NCI-H146 treated with DMSO at 0.1 percent for 48 hours (cell line): ENCODE results near the gene GRID1.

ENCODE experiments used
- DNase-seq: peaks from one replicate; lab custom pipeline; 2025; ENCODE audit not compliant: unreplicated experiment; lab: John Stamatoyannopoulos, UW

Gene GRID1

GRCh38 chr10:85612378-85612775 is 754.2 kb downstream of the GRID1 start:
- DNase-seq: no peak

- DNase-seq: no peak
These were observed 754.7 kb downstream of the GRID1 start for GRCh38 chr10:85611746-85612377.

DNA sequence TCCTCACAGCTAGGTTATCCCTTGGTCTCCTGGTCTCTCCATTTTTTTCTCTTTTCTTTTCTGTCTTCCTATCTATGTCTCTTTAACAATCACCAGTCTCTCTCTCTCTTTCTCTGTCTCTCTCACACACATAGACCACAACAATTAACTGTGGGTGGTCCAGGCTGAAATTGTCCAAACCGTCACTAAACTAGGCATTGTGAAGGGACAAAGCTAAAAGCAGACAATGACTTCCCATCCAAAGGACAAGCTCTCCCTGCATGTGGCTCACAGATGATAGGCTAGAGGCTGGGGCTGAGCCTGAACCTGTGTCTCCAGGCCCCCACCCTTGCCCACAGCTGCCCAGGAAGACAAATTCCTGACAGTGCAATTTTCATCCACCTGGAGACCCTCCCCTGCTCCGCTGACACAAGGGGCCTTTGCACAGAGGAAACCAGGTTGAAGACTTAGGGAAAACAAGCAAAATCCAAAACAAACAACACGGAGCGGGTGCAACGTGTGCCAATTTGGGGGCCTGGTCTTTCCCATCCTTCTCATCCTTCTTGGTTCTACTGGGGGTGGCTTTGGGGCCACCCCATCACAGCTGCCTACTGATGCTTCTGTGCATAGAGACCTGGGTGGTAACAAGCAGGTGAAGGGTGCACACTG is 755.4 kb downstream of the GRID1 start:
- no peak for DNase-seq

- no peak for DNase-seq
These were observed 756.1 kb downstream of the GRID1 start for GRCh38 chr10:85610381-85611092.

DNA sequence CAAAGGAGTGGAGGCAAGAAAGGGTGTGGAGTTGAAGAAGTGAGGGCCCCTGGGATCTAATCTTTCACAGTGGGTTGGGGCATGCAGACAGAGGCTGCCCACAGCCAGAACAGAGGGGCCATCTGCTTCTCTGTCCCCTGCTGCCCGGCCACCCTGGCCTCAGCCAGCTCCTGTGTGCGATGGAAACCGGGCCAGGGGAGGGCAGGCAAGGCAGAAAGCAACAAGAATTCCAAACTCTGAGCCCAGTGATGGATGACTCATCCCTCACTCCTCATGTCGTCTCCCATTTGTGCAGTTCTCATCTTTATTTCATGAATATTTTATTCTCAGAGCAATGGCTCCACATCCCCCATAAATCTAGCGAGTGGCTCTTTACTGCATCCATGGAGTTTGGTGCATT is 757.1 kb downstream of the GRID1 start:
- no peak for DNase-seq

- no peak for DNase-seq
These were observed 757.9 kb downstream of the GRID1 start for GRCh38 chr10:85608706-85609105.

GRCh38 chr10:85607043-85607695 is 759.4 kb downstream of the GRID1 start:
- DNase-seq: peak; percentile 41

DNA sequence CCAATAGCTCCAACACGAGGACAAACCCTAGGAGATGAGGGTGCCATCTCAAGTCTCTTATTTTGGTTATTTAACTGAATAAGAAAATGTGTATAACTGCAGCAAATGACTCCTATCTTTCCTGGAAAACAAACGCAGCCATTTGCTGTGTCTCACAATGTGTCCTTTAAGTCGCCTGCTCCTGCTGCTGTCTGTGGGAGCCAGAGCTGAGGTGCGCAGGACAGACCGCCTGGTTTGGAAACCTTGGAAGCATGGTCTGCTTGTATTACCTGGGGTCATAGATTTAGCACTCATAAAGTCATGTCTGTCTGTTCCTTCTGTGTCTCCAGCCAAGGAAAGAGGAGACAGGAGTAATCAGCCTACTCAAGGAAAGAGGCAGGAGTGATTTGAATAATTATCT is 760.2 kb downstream of the GRID1 start:
- DNase-seq: no peak

DNA sequence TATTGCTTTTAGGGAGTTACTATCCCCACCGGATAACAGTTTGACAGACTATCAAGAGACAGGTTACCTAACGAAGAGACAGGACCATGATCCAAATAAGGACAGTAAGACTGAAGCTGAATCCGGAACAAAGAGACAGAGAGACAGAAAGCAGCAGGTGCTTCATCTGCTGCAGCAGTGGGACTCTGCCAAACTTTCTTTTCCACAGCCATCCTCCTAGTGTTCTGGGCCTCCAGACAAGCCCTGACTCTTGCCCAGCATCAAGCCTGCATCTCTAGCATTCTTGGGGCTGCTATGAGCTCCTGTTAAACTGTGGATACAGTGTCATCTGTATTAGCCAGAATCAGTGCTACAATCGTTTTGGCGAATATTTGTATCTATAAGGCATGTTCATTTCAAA is 761.7 kb downstream of the GRID1 start:
- DNase-seq: no peak

DNA sequence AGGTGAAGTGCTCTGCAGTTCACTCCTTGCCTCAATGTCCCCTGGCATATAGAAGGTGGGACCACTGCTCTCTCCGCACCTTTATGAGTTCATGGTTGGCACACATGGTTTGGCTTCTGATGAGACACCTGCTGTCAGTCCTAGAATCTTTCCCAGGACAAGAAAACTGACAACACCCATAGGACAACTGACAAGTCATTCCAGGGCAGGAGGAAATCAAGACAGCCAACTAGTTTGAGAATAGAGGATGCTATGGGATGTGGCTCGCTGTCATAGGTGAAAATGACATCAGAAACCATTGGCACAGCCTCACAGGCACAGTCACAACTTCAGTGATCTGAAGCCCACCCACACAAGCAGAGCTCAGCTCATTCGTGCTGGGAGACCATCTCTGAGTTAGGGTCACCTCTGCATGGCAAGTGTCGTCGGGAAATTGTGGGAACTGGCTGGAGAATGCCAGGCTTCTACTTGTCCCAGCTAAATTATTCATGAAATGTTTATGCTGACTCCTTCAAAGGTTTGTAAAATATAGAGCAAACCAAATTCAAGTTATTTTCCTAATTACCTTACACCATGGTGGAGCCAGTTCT is 762.4 kb downstream of the GRID1 start:
- DNase-seq: no peak

DNA sequence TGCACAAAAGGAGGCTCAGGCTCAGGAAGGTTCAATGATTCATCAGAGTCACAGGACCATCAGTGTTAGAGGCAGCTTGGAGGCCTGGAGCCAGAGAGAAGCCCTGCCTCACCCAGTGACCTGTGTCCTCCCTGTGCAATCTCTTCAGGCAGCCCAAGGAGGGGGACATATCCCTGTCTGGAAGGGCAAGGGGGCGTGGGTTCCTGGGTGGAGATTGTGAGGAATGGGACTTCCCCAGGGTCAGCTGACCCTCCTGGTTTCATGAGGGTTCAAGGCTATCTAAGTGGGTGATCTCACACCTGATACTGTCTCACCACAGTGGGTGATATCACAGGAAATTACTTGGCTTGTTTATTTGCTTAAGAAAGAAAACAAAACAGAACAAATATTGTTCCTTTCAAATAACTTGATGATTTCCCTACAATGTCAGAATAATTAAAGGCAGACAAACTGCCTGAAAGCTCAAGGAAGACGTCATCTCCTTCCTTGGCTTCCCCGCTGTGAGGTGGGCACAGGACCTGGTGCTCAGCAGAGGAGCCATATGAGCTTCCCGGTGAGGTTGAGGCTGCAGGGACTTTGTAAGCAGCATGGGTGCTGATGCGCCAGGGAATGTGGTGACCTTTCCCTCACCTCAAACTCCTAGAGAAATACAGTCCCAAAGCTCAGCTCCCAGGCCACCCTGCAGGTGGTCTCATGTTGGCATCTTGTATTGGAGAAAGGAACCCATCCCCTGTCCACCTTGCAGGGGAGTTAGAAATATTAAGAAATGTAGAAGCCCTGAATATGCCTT is 763.2 kb downstream of the GRID1 start:
- no peak for DNase-seq

DNA sequence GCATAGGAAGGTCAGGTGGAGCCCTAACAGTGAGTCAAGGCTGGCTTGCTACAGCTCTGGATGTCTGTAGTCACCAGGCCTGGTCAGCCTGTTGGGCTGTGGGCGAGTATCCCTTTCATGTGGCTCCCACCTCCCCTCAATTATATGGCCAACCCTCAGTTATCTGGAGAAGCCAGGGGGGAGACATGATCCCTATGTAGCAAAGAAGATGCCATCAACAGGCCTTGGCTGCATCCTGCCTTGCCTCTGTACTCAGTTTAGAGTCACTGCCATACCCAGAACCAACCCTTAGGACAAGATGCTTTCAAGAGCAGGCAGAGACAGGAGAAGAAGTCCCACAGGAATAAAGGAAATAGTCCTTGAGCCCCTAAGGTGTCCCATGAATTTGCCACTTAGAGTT is 763.9 kb downstream of the GRID1 start:
- DNase-seq: no peak

DNA sequence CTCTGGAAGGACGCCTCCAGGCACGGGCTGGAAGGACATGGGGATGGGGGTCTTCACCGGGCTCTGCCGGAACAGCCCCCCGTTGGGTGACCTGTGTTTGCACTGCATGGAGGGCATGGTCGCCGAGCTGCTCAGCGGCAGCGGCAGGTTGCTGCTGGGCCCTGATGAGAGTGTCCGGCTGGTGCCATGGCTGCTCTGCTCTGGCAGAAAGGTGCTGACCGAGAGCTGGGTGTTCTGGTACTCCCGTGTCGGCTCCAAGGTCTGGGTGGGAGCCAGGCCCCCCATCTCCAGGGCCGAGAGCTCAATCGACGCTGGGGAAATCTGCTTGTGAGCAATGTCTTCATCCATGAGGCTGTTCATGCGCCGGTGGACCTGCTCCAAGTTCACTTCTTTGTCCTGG is 764.3 kb downstream of the GRID1 start:
- no peak for DNase-seq

DNA sequence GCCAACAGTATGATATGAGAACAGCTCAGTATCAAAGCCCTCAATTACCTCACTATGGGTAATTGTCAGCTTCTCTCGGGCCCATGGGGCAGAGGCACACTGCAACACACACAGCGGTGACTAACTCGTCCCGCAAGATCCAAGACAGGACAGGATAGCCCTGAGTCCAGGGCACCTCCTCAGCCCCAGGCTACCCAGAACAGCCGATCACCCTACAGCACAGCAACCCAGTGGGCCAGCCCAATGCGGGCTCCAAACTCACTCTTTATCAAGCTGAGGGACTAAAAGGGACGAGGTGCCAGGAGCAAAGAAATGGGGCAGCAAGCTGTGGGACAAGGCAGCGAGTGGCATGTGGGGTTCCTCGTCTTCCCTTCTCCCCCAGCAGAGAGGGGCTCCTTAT is 765.1 kb downstream of the GRID1 start:
- DNase-seq: no peak

DNA sequence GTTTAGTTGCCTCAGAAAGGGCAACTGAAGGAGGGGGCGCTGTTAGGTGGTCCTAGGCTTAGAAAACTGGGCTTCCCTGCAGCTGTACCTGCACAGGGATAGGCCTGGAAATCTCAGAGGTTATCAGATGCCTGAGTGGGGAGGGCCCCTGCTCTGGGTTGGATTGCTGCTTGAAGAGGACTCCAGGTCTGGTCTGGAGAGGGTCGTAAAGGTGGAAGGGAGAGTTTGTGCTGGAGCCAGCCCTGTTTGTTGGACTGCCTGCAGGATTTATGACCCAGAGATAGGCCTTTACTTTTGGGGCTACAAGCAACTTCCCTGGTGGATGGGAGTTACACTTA is 765.9 kb downstream of the GRID1 start:
- DNase-seq: no peak

GRCh38 chr10:85600026-85600743 is 766.4 kb downstream of the GRID1 start:
- DNase-seq: no peak

DNA sequence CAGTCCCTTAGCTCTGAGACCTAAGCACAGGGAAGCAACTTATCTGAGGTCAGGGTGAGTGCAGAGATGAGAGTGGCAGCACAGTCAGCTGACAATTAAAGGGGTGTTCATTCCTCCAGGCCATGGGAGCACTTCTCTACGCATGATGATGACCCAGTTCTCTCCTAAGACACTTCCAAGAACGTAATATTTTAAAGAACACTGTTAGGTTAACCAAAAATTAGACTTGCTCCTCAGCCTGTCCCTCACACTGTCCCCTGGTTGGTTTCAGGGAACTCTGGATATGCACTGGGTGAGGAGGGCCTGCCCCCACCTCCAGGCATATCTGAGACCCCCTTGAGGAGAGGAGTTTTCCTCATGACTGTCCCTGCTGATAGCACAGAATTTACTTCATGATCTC is 767.5 kb downstream of the GRID1 start:
- DNase-seq: no peak

GRCh38 chr10:85598646-85599045 is 767.9 kb downstream of the GRID1 start:
- DNase-seq: no peak

GRCh38 chr10:85597006-85597405 is 769.6 kb downstream of the GRID1 start:
- DNase-seq: peak; percentile 14

- peak; percentile 11 for DNase-seq
These were observed 770.2 kb downstream of the GRID1 start for GRCh38 chr10:85596389-85596788.
